SK-N-SH (cell line): ENCODE measurements around the gene KIAA0232.

Experiments used
- EP300 ChIP-seq, 2 experiments: IDR thresholded peaks; 2 replicates each; pipeline versions ENCODE4 v1.4.0 to v1.6.1; 2012; ENCODE audit warnings: borderline replicate concordance in 1 of 2, low read depth in 1 of 2, low read length in 1 of 2
- EZH2phosphoT487 ChIP-seq: fragments of 200-600 bp; sonication (generic); IDR thresholded peaks from 2 replicates; pipeline ENCODE4 v1.6.1; 2017; ENCODE audit warnings: low read depth, mixed run types, mild to moderate bottlenecking, antibody characterized with exemption, moderate library complexity, borderline replicate concordance
- FOSL2 ChIP-seq: IDR thresholded peaks from 2 replicates; pipeline ENCODE4 v1.4.0; 2012; ENCODE audit warnings: low read depth, mild to moderate bottlenecking, moderate library complexity, borderline replicate concordance
- GABPA ChIP-seq: IDR thresholded peaks from 2 replicates; pipeline ENCODE4 v1.4.0; 2012; ENCODE audit warnings: low read depth, mild to moderate bottlenecking
- MAX ChIP-seq: IDR thresholded peaks from 2 replicates; pipeline ENCODE4 v1.4.0; 2012; ENCODE audit warnings: low read depth
- PBX3 ChIP-seq: IDR thresholded peaks from 2 replicates; pipeline ENCODE4; 2012
- POLR2AphosphoS5 ChIP-seq: IDR thresholded peaks from 2 replicates; pipeline ENCODE4 v1.6.1; 2012; ENCODE audit warnings: low read depth, low read length
- SIN3A ChIP-seq: IDR thresholded peaks from 2 replicates; pipeline ENCODE4 v1.6.1; 2012; ENCODE audit warnings: low read depth, mild to moderate bottlenecking, low read length, moderate library complexity, borderline replicate concordance
- SMC3 ChIP-seq: IDR thresholded peaks from 2 replicates; pipeline ENCODE4 v1.6.1; 2012; ENCODE audit warnings: low read depth, low read length, improper control_type of control experiment
- USF2 ChIP-seq: fragments of 150-350 bp; IDR thresholded peaks from 2 replicates; pipeline ENCODE4 v1.6.1; 2017; ENCODE audit warnings: antibody characterized with exemption, low read length, low read depth, borderline replicate concordance
- TF ChIP-seq, protein P1 (sequence below): fragments of 200-600 bp; sonication (generic); IDR thresholded peaks from 2 replicates; pipeline ENCODE4 v1.6.1; 2017; ENCODE audit warnings: antibody characterized with exemption, mild to moderate bottlenecking, moderate library complexity
- TF ChIP-seq, protein P2 (sequence below): IDR thresholded peaks from 2 replicates; pipeline ENCODE4 v1.4.0; 2012; ENCODE audit warnings: low read depth, borderline replicate concordance

DNA sequence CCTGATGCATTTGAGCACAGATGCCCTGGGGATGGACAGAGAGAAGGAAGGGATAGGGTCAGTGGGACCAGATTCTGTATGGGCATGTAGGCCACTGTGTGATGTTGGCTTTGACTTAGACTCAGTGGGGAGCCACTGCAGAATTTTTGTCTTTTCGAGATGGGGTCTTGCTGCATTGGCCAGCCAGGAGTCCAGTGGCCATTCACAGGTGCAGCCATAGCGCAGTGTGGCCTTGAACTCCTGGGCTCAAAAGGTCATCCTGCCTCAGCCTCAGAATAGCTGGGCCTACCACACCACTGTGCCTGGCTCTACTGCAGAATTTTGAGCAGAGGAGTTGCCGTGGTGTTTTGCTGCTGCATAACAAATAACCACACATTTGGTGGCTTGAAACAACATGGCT is 149.9 kb downstream of the KIAA0232 start:
- no peak for TF ChIP-seq SIN3A
- TF ChIP-seq, protein P1, sequence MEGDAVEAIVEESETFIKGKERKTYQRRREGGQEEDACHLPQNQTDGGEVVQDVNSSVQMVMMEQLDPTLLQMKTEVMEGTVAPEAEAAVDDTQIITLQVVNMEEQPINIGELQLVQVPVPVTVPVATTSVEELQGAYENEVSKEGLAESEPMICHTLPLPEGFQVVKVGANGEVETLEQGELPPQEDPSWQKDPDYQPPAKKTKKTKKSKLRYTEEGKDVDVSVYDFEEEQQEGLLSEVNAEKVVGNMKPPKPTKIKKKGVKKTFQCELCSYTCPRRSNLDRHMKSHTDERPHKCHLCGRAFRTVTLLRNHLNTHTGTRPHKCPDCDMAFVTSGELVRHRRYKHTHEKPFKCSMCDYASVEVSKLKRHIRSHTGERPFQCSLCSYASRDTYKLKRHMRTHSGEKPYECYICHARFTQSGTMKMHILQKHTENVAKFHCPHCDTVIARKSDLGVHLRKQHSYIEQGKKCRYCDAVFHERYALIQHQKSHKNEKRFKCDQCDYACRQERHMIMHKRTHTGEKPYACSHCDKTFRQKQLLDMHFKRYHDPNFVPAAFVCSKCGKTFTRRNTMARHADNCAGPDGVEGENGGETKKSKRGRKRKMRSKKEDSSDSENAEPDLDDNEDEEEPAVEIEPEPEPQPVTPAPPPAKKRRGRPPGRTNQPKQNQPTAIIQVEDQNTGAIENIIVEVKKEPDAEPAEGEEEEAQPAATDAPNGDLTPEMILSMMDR = no peak
- TF ChIP-seq EP300 (IDR thresholded peaks at IDR 0.05; ENCODE audit: borderline replicate concordance in 1 of 2, low read depth in 1 of 2, low read length in 1 of 2) = no peak
- TF ChIP-seq EZH2phosphoT487 = no peak
- TF ChIP-seq SMC3 = no peak
- no peak for TF ChIP-seq MAX
- TF ChIP-seq FOSL2 = no peak
- TF ChIP-seq GABPA = no peak
- TF ChIP-seq POLR2AphosphoS5 = no peak
- no peak for TF ChIP-seq PBX3
- TF ChIP-seq, protein P2, sequence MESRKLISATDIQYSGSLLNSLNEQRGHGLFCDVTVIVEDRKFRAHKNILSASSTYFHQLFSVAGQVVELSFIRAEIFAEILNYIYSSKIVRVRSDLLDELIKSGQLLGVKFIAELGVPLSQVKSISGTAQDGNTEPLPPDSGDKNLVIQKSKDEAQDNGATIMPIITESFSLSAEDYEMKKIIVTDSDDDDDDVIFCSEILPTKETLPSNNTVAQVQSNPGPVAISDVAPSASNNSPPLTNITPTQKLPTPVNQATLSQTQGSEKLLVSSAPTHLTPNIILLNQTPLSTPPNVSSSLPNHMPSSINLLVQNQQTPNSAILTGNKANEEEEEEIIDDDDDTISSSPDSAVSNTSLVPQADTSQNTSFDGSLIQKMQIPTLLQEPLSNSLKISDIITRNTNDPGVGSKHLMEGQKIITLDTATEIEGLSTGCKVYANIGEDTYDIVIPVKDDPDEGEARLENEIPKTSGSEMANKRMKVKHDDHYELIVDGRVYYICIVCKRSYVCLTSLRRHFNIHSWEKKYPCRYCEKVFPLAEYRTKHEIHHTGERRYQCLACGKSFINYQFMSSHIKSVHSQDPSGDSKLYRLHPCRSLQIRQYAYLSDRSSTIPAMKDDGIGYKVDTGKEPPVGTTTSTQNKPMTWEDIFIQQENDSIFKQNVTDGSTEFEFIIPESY = no peak
- no peak for TF ChIP-seq USF2
